ENCODE results near the gene SBNO2. TPM values are rescaled to one million over a fixed set of nuclear protein-coding genes. Genes with fewer than 3 reads are reported as not detected.

Gene SBNO2
- total and polyA plus RNA-seq, 7 experiments from 2014 or later: 1.7 to 137 (median 93.5) TPM

DNA sequence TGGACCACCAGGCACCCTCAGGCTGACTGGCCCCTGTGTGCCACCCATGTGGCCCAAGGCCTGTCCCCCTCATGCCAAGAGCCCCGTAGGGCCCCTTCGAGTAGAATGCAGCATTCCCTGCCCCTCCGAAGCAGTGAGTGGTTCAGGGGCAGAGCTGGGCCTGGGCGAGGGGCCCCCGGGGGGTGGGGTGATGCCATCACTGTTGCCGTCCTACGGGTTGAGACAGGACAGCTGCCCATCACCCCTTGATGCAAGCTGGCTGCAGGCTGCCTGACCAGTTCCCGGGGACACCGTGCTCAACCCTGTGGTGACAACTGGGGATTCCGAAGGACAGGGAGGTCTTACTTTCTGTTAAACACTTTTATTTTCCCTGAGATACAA lies 4.7 kb downstream of the SBNO2 start:
- intact Hi-C loops (cut with micrococcal nuclease): no loop called here
- no peaks in the 10 kb centered on the region for H3K27me3 Mint-ChIP-seq
- peaks cover 0 to 3% (median 0%) of the 10 kb centered on the region in 11 donors for H3K9me3 Mint-ChIP-seq
- DNase-seq (no peak), ATAC-seq (no peak)
- POLR2A ChIA-PET: no interaction called here
- peaks cover 6 to 12% (median 9%) of the 10 kb centered on the region in 5 donors for H3K36me3 Mint-ChIP-seq
- peaks cover 0 to 28% (median 0%) of the 10 kb centered on the region in 3 experiments for H3K36me3 ChIP-seq (ENCODE audit: control insufficient read depth in 2 of 3, insufficient read depth in 3 of 3, low read length in 3 of 3)
- no peak overlapping the region for H3K27ac ChIP-seq (ENCODE audit: low read depth, low read length)
- CTCF ChIA-PET: no interaction called here
- H3K4me3 ChIP-seq (ENCODE audit: low read length): no peak overlapping the region
- peaks cover 16 to 33% (median 27%) of the 10 kb centered on the region in 7 donors for H3K4me1 Mint-ChIP-seq
- no peaks in the 10 kb centered on the region for H3K9me3 ChIP-seq (ENCODE audit: control insufficient read depth in 2 of 3, low read length in 3 of 3)
- H3K27ac Mint-ChIP-seq: peak overlapping the region in 1 of 9 donors; percentile 68
- H3K4me3 Mint-ChIP-seq: peak overlapping the region in 2 of 10 donors; percentile 61 to 80
- peaks cover 3 to 15% of the 10 kb centered on the region in 2 donors for H3K4me1 ChIP-seq (ENCODE audit: control insufficient read depth in 2 of 2, insufficient read depth in 2 of 2, low read length in 2 of 2)
- no peaks in the 10 kb centered on the region for H3K27me3 ChIP-seq (ENCODE audit: control insufficient read depth in 2 of 2, insufficient read depth in 2 of 2, low read length in 2 of 2)

DNA sequence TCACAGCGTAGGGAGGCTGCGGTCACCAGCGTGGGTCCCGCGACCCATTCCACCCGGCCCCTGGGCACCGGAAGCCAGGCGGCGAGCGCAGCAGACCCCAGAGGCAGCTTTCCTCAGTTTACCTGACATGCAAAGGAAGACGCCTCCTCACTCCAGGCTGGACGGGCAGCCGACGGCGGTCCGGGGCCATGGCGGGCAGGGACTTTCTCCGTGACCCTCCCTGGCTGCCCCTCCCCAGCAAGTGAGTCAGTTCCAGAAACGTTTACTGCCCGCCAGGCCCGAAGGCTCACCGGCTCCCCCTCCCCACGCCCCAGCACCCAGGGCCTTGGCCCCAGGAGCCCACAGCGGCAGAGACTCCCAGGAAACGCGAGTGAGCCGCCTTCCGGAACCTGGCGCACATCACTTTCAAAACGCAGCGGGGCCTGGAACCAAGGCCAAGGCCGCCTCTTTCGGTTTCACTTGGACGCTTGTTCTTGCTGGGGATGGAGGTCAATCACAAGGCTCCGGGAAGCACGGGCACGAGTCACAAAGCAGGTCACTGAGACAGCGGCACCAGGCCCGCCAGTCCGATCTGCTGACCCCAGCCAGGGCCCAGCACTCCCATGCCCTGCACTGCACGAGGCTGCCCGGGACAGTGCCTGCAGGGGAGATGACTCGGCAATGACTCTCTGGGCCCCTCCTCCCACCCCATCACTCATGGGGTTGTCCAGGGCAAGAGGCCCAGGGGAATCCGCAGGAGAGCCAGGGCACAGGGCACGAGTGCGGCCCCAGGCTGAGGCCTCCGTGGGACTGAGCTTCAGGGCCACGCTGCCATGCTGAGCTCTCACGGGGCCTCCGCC lies 5.3 kb downstream of the SBNO2 start:
- DNase-seq (no peak), ATAC-seq (no peak)
- ChIA-PET CTCF (no interaction called here), POLR2A (interaction anchor here (0.9 kb wide), 1 partner anchor 38 kb away, joined by 3 read pairs; no protein-coding TSS in a partner anchor)
- peaks cover 0 to 28% (median 0%) of the 10 kb centered on the region in 3 experiments for H3K36me3 ChIP-seq (ENCODE audit: control insufficient read depth in 2 of 3, insufficient read depth in 3 of 3, low read length in 3 of 3)
- no peak overlapping the region for H3K27ac ChIP-seq (ENCODE audit: low read depth, low read length)
- Mint-ChIP-seq H3K27ac (peak overlapping the region in 1 of 9 donors; percentile 46), H3K36me3 (peaks cover 6 to 12% (median 9%) of the 10 kb centered on the region in 5 donors), H3K4me1 (peaks cover 16 to 31% (median 25%) of the 10 kb centered on the region in 7 donors), H3K27me3 (no peaks in the 10 kb centered on the region), H3K4me3 (no peak overlapping the region), H3K9me3 (peaks cover 0 to 3% (median 0%) of the 10 kb centered on the region in 11 donors)
- intact Hi-C loops (cut with micrococcal nuclease): no loop called here
- H3K27me3 ChIP-seq (ENCODE audit: control insufficient read depth in 2 of 2, insufficient read depth in 2 of 2, low read length in 2 of 2): no peaks in the 10 kb centered on the region
- H3K4me3 ChIP-seq (ENCODE audit: low read length): no peak overlapping the region
- no peaks in the 10 kb centered on the region for H3K9me3 ChIP-seq (ENCODE audit: control insufficient read depth in 2 of 3, low read length in 3 of 3)
- H3K4me1 ChIP-seq (ENCODE audit: control insufficient read depth in 2 of 2, insufficient read depth in 2 of 2, low read length in 2 of 2): peaks cover 3 to 13% of the 10 kb centered on the region in 2 donors

DNA sequence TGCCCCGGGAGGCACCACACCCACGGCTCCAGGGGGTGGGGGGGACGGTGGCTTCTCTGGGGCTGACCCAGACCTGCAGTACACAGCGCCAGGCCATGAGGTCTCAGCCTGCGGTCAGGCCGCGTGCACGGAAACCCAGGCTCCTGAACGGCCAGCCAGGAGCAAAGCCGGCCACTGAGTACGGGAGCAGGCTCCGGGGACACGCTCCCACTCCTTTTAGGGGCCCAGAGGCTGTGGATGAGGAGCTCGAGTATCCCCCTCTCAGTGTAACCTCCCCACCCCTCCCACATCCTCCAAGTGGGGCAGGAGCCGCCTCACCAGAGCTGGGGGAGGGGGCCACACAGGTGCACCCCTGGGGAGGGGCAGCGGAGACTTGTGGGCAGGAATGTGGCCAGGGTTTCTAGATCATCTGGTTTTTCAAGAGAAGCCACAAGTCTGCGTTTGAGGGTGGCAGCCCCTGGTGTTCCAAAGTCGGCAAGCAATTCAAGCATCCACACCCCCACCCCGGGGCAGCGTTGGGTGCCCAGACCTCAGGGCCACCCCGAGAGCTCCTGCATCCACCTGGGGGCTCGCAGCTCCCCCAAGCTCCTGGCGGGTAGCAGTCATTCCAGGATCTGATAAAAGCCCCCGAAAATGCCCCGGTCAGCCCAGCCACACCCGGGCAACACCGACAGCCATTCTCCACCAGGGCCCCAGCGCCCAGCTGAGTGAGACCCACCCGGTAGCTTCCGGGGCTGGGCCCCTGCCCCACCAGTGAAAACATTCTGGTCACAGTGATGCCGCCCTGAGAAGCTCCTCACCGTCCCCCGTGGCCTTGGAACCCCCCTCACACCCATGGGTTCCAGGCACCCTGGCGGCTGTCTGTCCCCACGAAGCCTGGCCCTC lies 6.1 kb downstream of the SBNO2 start:
- no peak overlapping the region for H3K27ac Mint-ChIP-seq

DNA sequence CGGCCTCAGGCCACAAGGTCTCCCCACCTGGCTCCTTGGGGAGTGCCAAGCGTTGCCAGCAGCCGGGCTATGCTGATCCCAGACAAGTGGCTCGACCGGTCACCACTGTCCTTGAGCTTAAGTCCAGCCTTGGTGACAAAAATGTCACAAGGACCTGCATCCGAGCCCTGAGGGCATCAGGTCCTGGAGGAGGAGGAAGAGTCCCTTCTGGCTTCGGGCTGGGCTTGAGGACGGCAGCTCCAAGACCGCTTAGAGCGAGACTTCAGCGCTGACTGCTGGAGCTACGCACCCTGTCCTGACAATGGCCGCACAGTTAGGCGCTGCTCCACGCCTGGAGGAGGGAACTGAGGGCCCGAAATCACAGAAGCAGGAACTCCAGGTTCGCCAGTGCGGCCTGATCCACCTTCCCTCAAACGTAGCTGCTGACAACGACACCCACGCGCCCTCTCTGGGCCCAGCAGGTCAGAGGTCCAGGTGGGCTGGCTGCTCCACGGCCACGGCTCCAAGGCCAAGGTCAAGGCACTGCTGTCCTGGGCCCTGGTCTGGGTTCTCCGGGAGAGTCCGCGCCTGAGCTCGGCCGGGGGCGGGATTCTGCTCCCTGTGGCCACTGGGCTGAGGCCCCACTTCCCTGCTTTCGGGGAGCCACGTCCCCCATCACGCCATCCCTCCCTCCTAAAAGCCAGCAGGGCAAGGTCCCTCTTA lies 7.0 kb downstream of the SBNO2 start:
- intact Hi-C loops (cut with micrococcal nuclease): no loop called here
- Histone ChIP-seq H3K4me1 (ENCODE audit: control insufficient read depth in 2 of 2, insufficient read depth in 2 of 2, low read length in 2 of 2) (peaks cover under 1 to 12% of the 10 kb centered on the region in 2 donors), H3K27me3 (ENCODE audit: control insufficient read depth in 2 of 2, insufficient read depth in 2 of 2, low read length in 2 of 2) (no peaks in the 10 kb centered on the region), H3K36me3 (ENCODE audit: control insufficient read depth in 2 of 3, insufficient read depth in 3 of 3, low read length in 3 of 3) (peaks cover 0 to 29% (median 0%) of the 10 kb centered on the region in 3 experiments), H3K4me3 (ENCODE audit: low read length) (no peak overlapping the region), H3K9me3 (ENCODE audit: control insufficient read depth in 2 of 3, low read length in 3 of 3) (no peaks in the 10 kb centered on the region), H3K27ac (ENCODE audit: low read depth, low read length) (no peak overlapping the region)
- ChIA-PET POLR2A (interaction anchor here (0.6 kb wide), 3 partner anchors 12 to 1010 kb away, joined by 3 to 4 read pairs (median 3); no protein-coding TSS in a partner anchor), CTCF (no interaction called here)
- no peak overlapping the region for H3K4me3 Mint-ChIP-seq
- no peaks in the 10 kb centered on the region for H3K27me3 Mint-ChIP-seq
- peaks cover 17 to 31% (median 28%) of the 10 kb centered on the region in 7 donors for H3K4me1 Mint-ChIP-seq
- H3K36me3 Mint-ChIP-seq: peaks cover 6 to 12% (median 9%) of the 10 kb centered on the region in 5 donors
- DNase-seq (no peak), ATAC-seq (no peak)
- peaks cover 0 to 3% (median 0%) of the 10 kb centered on the region in 11 donors for H3K9me3 Mint-ChIP-seq
- peak overlapping the region in 3 of 9 donors; percentile 17 to 82 (median 62) for H3K27ac Mint-ChIP-seq

More for the DNA sequence above, 6.1 kb downstream of the SBNO2 start:
- Histone ChIP-seq H3K27me3 (ENCODE audit: control insufficient read depth in 2 of 2, insufficient read depth in 2 of 2, low read length in 2 of 2) (no peaks in the 10 kb centered on the region), H3K36me3 (ENCODE audit: control insufficient read depth in 2 of 3, insufficient read depth in 3 of 3, low read length in 3 of 3) (peaks cover 0 to 26% (median 0%) of the 10 kb centered on the region in 3 experiments), H3K4me3 (ENCODE audit: low read length) (no peak overlapping the region), H3K4me1 (ENCODE audit: control insufficient read depth in 2 of 2, insufficient read depth in 2 of 2, low read length in 2 of 2) (peaks cover 3 to 13% of the 10 kb centered on the region in 2 donors), H3K27ac (ENCODE audit: low read depth, low read length) (no peak overlapping the region), H3K9me3 (ENCODE audit: control insufficient read depth in 2 of 3, low read length in 3 of 3) (no peaks in the 10 kb centered on the region)
- Mint-ChIP-seq H3K4me3 (no peak overlapping the region), H3K36me3 (peaks cover 6 to 12% (median 9%) of the 10 kb centered on the region in 5 donors), H3K27me3 (no peaks in the 10 kb centered on the region), H3K4me1 (peaks cover 19 to 34% (median 26%) of the 10 kb centered on the region in 7 donors), H3K9me3 (peaks cover 0 to 3% (median 0%) of the 10 kb centered on the region in 11 donors)
- intact Hi-C loops (cut with micrococcal nuclease): no loop called here
- ChIA-PET POLR2A (interaction anchor here (0.9 kb wide), 1 partner anchor 37 kb away, joined by 3 read pairs; no protein-coding TSS in a partner anchor), CTCF (no interaction called here)
- DNase-seq (no peak), ATAC-seq (peak; percentile 8)

DNA sequence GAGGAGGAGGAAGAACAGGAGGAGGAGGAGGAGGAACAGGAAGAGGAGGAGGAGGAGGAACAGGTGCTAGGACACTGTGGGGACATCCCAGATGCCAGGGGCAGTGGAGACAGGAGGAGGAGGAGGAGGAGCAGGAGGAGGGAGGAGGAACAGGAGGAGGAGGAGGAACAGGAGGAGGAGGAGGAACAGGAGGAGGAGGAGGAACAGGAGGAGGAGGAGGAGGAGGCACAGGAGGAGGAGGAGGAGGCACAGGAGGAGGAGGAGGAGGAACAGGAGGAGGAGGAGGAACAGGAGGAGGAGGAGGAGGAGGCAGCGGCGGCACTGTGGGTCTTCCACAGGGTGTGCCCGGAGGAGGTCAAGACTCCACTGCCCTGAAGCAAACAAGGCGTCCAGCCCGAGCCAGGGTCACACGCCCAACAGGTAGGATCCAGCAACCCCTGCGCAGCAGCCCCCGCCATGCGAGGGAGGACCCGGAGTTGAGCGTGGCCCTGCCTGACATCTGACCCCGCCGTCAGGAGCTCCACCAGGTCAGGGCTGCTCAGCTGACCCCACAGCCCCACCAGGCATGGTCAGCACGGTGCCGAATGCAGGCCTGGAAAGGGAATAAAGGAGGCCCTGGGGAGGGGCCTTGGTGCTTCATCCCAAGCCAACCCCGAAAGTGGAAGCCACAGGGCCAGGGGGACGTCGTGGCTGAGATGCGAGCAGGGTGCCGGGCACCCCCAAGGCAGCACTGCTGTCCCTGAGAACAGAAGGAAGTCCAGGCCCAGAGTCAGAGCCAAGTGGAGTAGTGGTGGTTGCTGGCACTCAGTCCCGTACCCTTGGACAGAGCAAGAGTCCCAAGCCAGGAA lies 9.2 kb downstream of the SBNO2 start:
- Histone ChIP-seq H3K27me3 (ENCODE audit: control insufficient read depth in 2 of 2, insufficient read depth in 2 of 2, low read length in 2 of 2) (no peaks in the 10 kb centered on the region), H3K4me3 (ENCODE audit: low read length) (no peak overlapping the region), H3K36me3 (ENCODE audit: control insufficient read depth in 2 of 3, insufficient read depth in 3 of 3, low read length in 3 of 3) (peaks cover 0 to 23% (median 0%) of the 10 kb centered on the region in 3 experiments), H3K9me3 (ENCODE audit: control insufficient read depth in 2 of 3, low read length in 3 of 3) (no peaks in the 10 kb centered on the region), H3K4me1 (ENCODE audit: control insufficient read depth in 2 of 2, insufficient read depth in 2 of 2, low read length in 2 of 2) (no peaks in the 10 kb centered on the region), H3K27ac (ENCODE audit: low read depth, low read length) (no peak overlapping the region)
- ATAC-seq (no peak), DNase-seq (no peak)
- ChIA-PET CTCF (no interaction called here), POLR2A (no interaction called here)
- H3K9me3 Mint-ChIP-seq: peaks cover 0 to 2% (median 0%) of the 10 kb centered on the region in 11 donors
- H3K36me3 Mint-ChIP-seq: peaks cover 0 to 6% (median 0%) of the 10 kb centered on the region in 5 donors
- H3K27ac Mint-ChIP-seq: peak overlapping the region in 1 of 9 donors; percentile 30
- no peaks in the 10 kb centered on the region for H3K27me3 Mint-ChIP-seq
- H3K4me3 Mint-ChIP-seq: no peak overlapping the region
- H3K4me1 Mint-ChIP-seq: peaks cover 6 to 17% (median 12%) of the 10 kb centered on the region in 7 donors
- intact Hi-C loops (cut with micrococcal nuclease): no loop called here

Measured in naive thymus-derived CD4-positive, alpha-beta T cell (primary cell).